Measurements from ENCODE around the gene HLA-DRB1.

DNA sequence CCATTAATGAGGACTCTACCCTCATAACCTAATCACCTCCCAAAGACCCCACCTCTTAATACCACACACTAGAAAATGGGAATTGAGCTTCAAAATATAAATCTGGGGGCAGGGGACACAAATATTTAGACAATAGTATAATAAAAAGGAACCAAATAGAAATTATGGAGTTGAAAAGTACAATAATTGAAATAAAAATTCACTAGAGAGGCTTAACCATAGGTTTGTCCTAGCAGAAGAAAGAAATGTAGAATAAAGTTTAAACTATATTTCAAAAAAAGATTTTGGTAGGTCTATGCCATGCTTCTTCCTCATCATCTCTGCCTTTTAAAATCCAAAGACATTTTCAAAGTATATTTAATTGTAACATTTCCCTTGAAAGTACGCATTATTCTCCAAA, 28.1 kb upstream of the HLA-DRB1 start:
- TF ChIP-seq, protein P1, sequence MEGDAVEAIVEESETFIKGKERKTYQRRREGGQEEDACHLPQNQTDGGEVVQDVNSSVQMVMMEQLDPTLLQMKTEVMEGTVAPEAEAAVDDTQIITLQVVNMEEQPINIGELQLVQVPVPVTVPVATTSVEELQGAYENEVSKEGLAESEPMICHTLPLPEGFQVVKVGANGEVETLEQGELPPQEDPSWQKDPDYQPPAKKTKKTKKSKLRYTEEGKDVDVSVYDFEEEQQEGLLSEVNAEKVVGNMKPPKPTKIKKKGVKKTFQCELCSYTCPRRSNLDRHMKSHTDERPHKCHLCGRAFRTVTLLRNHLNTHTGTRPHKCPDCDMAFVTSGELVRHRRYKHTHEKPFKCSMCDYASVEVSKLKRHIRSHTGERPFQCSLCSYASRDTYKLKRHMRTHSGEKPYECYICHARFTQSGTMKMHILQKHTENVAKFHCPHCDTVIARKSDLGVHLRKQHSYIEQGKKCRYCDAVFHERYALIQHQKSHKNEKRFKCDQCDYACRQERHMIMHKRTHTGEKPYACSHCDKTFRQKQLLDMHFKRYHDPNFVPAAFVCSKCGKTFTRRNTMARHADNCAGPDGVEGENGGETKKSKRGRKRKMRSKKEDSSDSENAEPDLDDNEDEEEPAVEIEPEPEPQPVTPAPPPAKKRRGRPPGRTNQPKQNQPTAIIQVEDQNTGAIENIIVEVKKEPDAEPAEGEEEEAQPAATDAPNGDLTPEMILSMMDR (conservative IDR thresholded peaks at IDR 0.05; ENCODE audit: low read depth in 2 of 2): no peak
- TF ChIP-seq, protein P2, sequence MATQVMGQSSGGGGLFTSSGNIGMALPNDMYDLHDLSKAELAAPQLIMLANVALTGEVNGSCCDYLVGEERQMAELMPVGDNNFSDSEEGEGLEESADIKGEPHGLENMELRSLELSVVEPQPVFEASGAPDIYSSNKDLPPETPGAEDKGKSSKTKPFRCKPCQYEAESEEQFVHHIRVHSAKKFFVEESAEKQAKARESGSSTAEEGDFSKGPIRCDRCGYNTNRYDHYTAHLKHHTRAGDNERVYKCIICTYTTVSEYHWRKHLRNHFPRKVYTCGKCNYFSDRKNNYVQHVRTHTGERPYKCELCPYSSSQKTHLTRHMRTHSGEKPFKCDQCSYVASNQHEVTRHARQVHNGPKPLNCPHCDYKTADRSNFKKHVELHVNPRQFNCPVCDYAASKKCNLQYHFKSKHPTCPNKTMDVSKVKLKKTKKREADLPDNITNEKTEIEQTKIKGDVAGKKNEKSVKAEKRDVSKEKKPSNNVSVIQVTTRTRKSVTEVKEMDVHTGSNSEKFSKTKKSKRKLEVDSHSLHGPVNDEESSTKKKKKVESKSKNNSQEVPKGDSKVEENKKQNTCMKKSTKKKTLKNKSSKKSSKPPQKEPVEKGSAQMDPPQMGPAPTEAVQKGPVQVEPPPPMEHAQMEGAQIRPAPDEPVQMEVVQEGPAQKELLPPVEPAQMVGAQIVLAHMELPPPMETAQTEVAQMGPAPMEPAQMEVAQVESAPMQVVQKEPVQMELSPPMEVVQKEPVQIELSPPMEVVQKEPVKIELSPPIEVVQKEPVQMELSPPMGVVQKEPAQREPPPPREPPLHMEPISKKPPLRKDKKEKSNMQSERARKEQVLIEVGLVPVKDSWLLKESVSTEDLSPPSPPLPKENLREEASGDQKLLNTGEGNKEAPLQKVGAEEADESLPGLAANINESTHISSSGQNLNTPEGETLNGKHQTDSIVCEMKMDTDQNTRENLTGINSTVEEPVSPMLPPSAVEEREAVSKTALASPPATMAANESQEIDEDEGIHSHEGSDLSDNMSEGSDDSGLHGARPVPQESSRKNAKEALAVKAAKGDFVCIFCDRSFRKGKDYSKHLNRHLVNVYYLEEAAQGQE (IDR thresholded peaks at IDR 0.05; ENCODE audit: unreplicated experiment): no peak
- no peak for TF ChIP-seq EZH2 (IDR thresholded peaks at IDR 0.05; ENCODE audit: low read depth, unreplicated experiment)
- TF ChIP-seq EZH2phosphoT487 (IDR thresholded peaks at IDR 0.05; ENCODE audit: unreplicated experiment): no peak
- no peak for TF ChIP-seq JUNB (IDR thresholded peaks at IDR 0.05; ENCODE audit: unreplicated experiment)
- TF ChIP-seq POLR2AphosphoS5 (IDR thresholded peaks at IDR 0.05; ENCODE audit: low read depth): no peak

All from GM23338 (cell line).